Upper lobe of left lung (tissue), 6 donors: Measurements from ENCODE around the gene ARFIP1. TPM values are rescaled to one million over a fixed set of nuclear protein-coding genes. Genes with fewer than 3 reads are reported as not detected.

Source experiments
- ATAC-seq, 2 donors: fragments of 200-7000 bp; cut with Tn5 transposase; one replicate each; pipeline ENCODE4 v1.9.1; 2022; ENCODE audit warnings: mild to moderate bottlenecking in 2 of 2, moderate library complexity in 2 of 2; ENCODE audit not compliant: low FRiP score in 2 of 2
- DNase-seq, 2 donors: peaks; one replicate each; pipeline ENCODE4 v3.0.0-alpha.2; 2019 to 2020
- H3K27ac ChIP-seq, 4 donors: fragments of 200-600 bp; sonication (generic); one replicate each; pipeline ENCODE4 v1.5.1; 2016 to 2019
- H3K27me3 ChIP-seq, 4 donors: fragments of 200-600 bp; sonication (generic); one replicate each; pipeline ENCODE4 v1.5.1; 2017 to 2019
- H3K36me3 ChIP-seq, 4 donors: fragments of 200-600 bp; sonication (generic); one replicate each; pipeline ENCODE4 v1.5.1; 2016 to 2019
- H3K4me1 ChIP-seq, 4 donors: fragments of 200-600 bp; sonication (generic); one replicate each; pipeline ENCODE4 v1.5.1; 2018 to 2019
- H3K4me3 ChIP-seq, 4 donors: fragments of 200-600 bp; sonication (generic); one replicate each; pipeline ENCODE4 v1.5.1; 2017 to 2019; ENCODE audit warnings: mild to moderate bottlenecking in 2 of 4, moderate library complexity in 1 of 4
- H3K9me3 ChIP-seq, 4 donors: fragments of 200-600 bp; sonication (generic); one replicate each; pipeline ENCODE4 v1.5.1; 2018 to 2019
- CTCF ChIP-seq, 6 experiments: fragments of 450-650 bp in 4 of 6; fragments of 200-600 bp in 2 of 6; sonication (generic) in 2 of 6; IDR thresholded peaks; one replicate each; pipeline ENCODE4 v1.5.1; 2016 to 2019; ENCODE audit warnings: antibody characterized with exemption in 6 of 6
- EP300 ChIP-seq, 4 donors: sonication (generic); formaldehyde crosslinking; IDR thresholded peaks; one replicate each; pipeline ENCODE4 v1.5.1; 2017; ENCODE audit warnings: antibody characterized with exemption in 4 of 4, control low read depth in 2 of 4
- POLR2A ChIP-seq, 4 donors: fragments of 450-650 bp; IDR thresholded peaks; one replicate each; pipeline ENCODE4 v1.5.1; 2016 to 2017; ENCODE audit warnings: antibody characterized with exemption in 4 of 4, mild to moderate bottlenecking in 2 of 4
- POLR2AphosphoS5 ChIP-seq, 2 donors: sonication (generic); formaldehyde crosslinking; IDR thresholded peaks; one replicate each; pipeline ENCODE4 v1.5.1; 2017; ENCODE audit warnings: antibody characterized with exemption in 2 of 2
- WGBS, 2 donors: methylation state at CpG; one replicate each; pipeline ENCODE4 v1.1.5; 2017 to 2018; 5-methylcytosine and 5-hydroxymethylcytosine counted together
- total RNA-seq, 6 donors: library from RNA; depleted of rRNA in 4 of 6; stranded (reverse); fragments of >200 nt in 4 of 6; gene quantifications; one replicate each; pipeline versions ENCODE4 v1.1.0 to v1.2.1, GENCODE V29; 2016 to 2021
- donor health status: DM: no; HTN: no; CAD: no; lungs with moderate emphysema.
- donor health status: DM: no; HTN: yes; CAD: no; lungs with severe emphysema.

Gene ARFIP1
- total RNA-seq, 6 donors from 2014 or later = 17.8 to 54.0 (median 30.4) TPM

DNA sequence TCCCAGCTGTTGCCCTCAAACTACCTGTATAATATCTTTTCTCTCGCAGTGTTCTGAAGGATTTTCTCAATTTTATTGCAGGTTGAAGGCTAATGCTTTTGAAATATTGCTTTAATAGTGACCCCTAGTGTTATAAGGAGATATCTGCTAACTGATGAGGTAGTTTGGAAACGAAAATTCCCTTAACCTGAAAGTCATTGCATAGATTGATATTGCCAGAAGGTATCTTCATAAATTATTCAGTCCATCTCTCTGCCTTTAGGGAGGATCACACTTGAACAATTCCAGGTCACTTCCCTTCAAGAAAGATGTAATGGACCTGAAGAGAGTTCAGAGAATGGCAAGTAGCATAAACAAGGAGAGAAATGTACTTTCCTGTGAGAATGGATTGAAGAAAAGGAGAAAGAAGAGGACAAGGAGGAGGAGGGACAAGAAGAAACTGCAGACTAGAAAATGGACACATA, 44.3 kb upstream of the ARFIP1 start:
- H3K27ac ChIP-seq = no peak overlapping the region
- no peaks in the 10 kb centered on the region for H3K27me3 ChIP-seq
- H3K4me1 ChIP-seq = peaks cover 0 to 4% (median 0%) of the 10 kb centered on the region in 4 donors
- H3K9me3 ChIP-seq = no peaks in the 10 kb centered on the region
- WGBS, 2 donors = 9 to 21% methylated on average over 2 of the region's 2 CpGs
- H3K36me3 ChIP-seq = no peaks in the 10 kb centered on the region
- no peak for TF ChIP-seq POLR2AphosphoS5 (IDR thresholded peaks at IDR 0.05)
- no peak for TF ChIP-seq POLR2A (IDR thresholded peaks at IDR 0.05)
- no peak for TF ChIP-seq EP300 (IDR thresholded peaks at IDR 0.05)
- TF ChIP-seq CTCF (IDR thresholded peaks at IDR 0.05) = peak in 5 of 6 experiments; percentile 29 to 59 (median 47)
- no peak overlapping the region for H3K4me3 ChIP-seq
- ATAC-seq (peak in 1 of 2 donors; percentile 60), DNase-seq (no peak)

DNA sequence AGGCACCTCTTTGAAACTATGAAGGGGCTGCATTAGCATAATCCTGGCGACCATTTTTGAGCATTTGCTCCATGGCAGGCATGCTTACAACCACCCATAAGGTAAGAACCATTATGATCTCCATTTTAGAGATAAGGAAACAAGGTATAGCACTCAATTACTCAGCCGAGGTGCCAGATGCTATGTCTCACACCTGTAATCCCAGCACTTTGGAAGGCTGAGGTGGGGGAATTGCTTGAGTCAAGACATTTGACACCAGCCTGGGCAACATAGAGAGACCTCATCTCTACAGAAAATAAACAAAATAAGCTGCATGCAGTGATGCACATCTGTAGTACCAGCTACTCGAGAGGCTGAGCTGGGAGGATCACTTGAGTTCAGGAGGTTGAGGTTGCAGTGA, 43.8 kb upstream of the ARFIP1 start:
- 71 to 74% methylated on average over 3 of the region's 3 CpGs for WGBS, 2 donors
- no peak overlapping the region for H3K27ac ChIP-seq
- ATAC-seq (no peak), DNase-seq (no peak)
- no peaks in the 10 kb centered on the region for H3K9me3 ChIP-seq
- no peak for TF ChIP-seq EP300 (IDR thresholded peaks at IDR 0.05)
- TF ChIP-seq POLR2AphosphoS5 (IDR thresholded peaks at IDR 0.05) = no peak
- no peak for TF ChIP-seq POLR2A (IDR thresholded peaks at IDR 0.05)
- H3K27me3 ChIP-seq = no peaks in the 10 kb centered on the region
- H3K4me3 ChIP-seq = no peak overlapping the region
- no peaks in the 10 kb centered on the region for H3K36me3 ChIP-seq
- H3K4me1 ChIP-seq = peaks cover 0 to 4% (median 0%) of the 10 kb centered on the region in 4 donors

- no peak for DNase-seq
- TF ChIP-seq CTCF (IDR thresholded peaks at IDR 0.05) (no peak), POLR2A (IDR thresholded peaks at IDR 0.05) (no peak), EP300 (IDR thresholded peaks at IDR 0.05) (no peak), POLR2AphosphoS5 (IDR thresholded peaks at IDR 0.05) (no peak)
- no peak overlapping the region for H3K27ac ChIP-seq
- H3K4me1 ChIP-seq = peaks cover 0 to 4% (median 0%) of the 10 kb centered on the region in 4 donors
- no peak for ATAC-seq
- no peak overlapping the region for H3K4me3 ChIP-seq
- H3K36me3 ChIP-seq = no peaks in the 10 kb centered on the region
- H3K9me3 ChIP-seq = no peaks in the 10 kb centered on the region
- WGBS, 2 donors = 63 to 66% methylated on average over 3 of the region's 3 CpGs
- no peaks in the 10 kb centered on the region for H3K27me3 ChIP-seq
These were observed 40.9 kb upstream of the ARFIP1 start for GRCh38 chr4:152738827-152739226.

DNA sequence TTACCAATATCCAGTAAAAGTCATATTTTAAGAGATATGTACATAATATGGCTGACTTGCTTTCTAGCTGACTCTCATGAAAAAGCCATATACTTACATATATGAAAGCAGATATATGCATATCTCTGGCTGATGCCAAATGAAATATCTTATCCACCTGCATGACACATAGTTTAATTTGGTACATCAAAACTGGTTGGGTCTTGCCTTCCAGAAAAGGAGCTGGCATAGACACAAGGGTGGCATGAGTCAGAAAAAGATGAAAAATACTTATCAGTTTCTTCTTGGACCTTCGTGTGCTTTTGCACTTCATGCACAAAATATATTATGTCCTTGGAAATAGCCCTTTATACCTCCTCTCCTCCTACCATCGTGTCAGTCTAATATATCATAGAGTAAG, 32.3 kb upstream of the ARFIP1 start:
- no peak for TF ChIP-seq POLR2AphosphoS5 (IDR thresholded peaks at IDR 0.05)
- no peak for TF ChIP-seq CTCF (IDR thresholded peaks at IDR 0.05)
- TF ChIP-seq EP300 (IDR thresholded peaks at IDR 0.05) = no peak
- TF ChIP-seq POLR2A (IDR thresholded peaks at IDR 0.05) = no peak
- WGBS, 2 donors = 79 to 80% methylated on average over 2 of the region's 2 CpGs
- Histone ChIP-seq H3K4me1 (no peaks in the 10 kb centered on the region), H3K4me3 (no peak overlapping the region), H3K9me3 (peaks cover 0 to 2% (median 0%) of the 10 kb centered on the region in 4 donors), H3K36me3 (no peaks in the 10 kb centered on the region), H3K27me3 (no peaks in the 10 kb centered on the region), H3K27ac (no peak overlapping the region)
- no peak for ATAC-seq
- no peak for DNase-seq

DNA sequence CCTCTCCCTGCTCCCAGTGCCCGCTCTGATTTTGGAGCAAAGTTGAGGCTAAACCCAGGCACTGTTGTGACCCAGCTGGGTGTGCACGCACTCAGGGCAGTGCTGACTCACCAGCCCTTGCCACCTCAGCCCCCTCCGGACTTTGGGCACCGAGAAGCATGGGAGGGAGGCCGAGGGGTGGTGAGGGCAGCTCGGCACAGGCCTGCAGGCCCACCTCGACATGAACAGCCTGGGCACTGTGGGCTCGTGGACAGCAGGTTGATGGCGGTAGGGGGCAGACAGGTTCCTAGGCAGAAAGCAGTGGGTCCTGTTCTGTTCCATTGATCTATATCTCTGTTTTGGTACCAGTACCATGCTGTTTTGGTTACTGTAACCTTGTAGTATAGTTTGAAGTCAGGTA, 31.1 kb upstream of the ARFIP1 start:
- 92 to 98% methylated on average over 5 to 9 of the region's 9 CpGs for WGBS, 2 donors
- Histone ChIP-seq H3K4me1 (no peaks in the 10 kb centered on the region), H3K27me3 (no peaks in the 10 kb centered on the region), H3K36me3 (no peaks in the 10 kb centered on the region), H3K4me3 (no peak overlapping the region), H3K27ac (no peak overlapping the region), H3K9me3 (peaks cover 0 to 2% (median 0%) of the 10 kb centered on the region in 4 donors)
- peak; percentile 17 to 63 for ATAC-seq
- peak in 1 of 2 donors; percentile 59 for DNase-seq
- no peak for TF ChIP-seq CTCF (IDR thresholded peaks at IDR 0.05)
- TF ChIP-seq POLR2AphosphoS5 (IDR thresholded peaks at IDR 0.05) = no peak
- no peak for TF ChIP-seq POLR2A (IDR thresholded peaks at IDR 0.05)
- TF ChIP-seq EP300 (IDR thresholded peaks at IDR 0.05) = no peak
